ENCODE data around the gene MTHFSD.

MTHFSD gene

GRCh38 chr16:86532526-86532815 lies 22.6 kb downstream of the MTHFSD start:
- Histone ChIP-seq H3K27me3 (ENCODE audit: control insufficient read depth in 1 of 2, insufficient read depth in 2 of 2, low read length in 2 of 2) (no peaks in the 10 kb centered on the region), H3K9me3 (ENCODE audit: control insufficient read depth in 2 of 2, low read length in 2 of 2) (no peaks in the 10 kb centered on the region), H3K4me3 (ENCODE audit: low read length in 2 of 2) (no peak overlapping the region), H3K36me3 (ENCODE audit: control insufficient read depth in 2 of 2, insufficient read depth in 2 of 2, low read length in 2 of 2) (peaks cover 3 to 8% of the 10 kb centered on the region in 2 donors), H3K9ac (ENCODE audit: low read length in 2 of 2) (no peak overlapping the region), H3K4me1 (ENCODE audit: control insufficient read depth, insufficient read depth, low read length) (peaks cover 12% of the 10 kb centered on the region), H3K27ac (ENCODE audit: low read length) (no peak overlapping the region)

- peaks cover 12% of the 10 kb centered on the region for H3K4me1 ChIP-seq (ENCODE audit: control insufficient read depth, insufficient read depth, low read length)
- no peak overlapping the region for H3K9ac ChIP-seq (ENCODE audit: low read length in 2 of 2)
- H3K36me3 ChIP-seq (ENCODE audit: control insufficient read depth in 2 of 2, insufficient read depth in 2 of 2, low read length in 2 of 2) = peaks cover 3 to 7% of the 10 kb centered on the region in 2 donors
- H3K27ac ChIP-seq (ENCODE audit: low read length) = no peak overlapping the region
- H3K27me3 ChIP-seq (ENCODE audit: control insufficient read depth in 1 of 2, insufficient read depth in 2 of 2, low read length in 2 of 2) = no peaks in the 10 kb centered on the region
- no peak overlapping the region for H3K4me3 ChIP-seq (ENCODE audit: low read length in 2 of 2)
- H3K9me3 ChIP-seq (ENCODE audit: control insufficient read depth in 2 of 2, low read length in 2 of 2) = no peaks in the 10 kb centered on the region
Observed at GRCh38 chr16:86531641-86532525, 23.2 kb downstream of the MTHFSD start.

GRCh38 chr16:86531191-86531545 lies 23.9 kb downstream of the MTHFSD start:
- no peaks in the 10 kb centered on the region for H3K27me3 ChIP-seq (ENCODE audit: control insufficient read depth in 1 of 2, insufficient read depth in 2 of 2, low read length in 2 of 2)
- H3K9me3 ChIP-seq (ENCODE audit: control insufficient read depth in 2 of 2, low read length in 2 of 2) = no peaks in the 10 kb centered on the region
- no peak overlapping the region for H3K4me3 ChIP-seq (ENCODE audit: low read length in 2 of 2)
- H3K36me3 ChIP-seq (ENCODE audit: control insufficient read depth in 2 of 2, insufficient read depth in 2 of 2, low read length in 2 of 2) = peaks cover 3 to 7% of the 10 kb centered on the region in 2 donors
- peaks cover 12% of the 10 kb centered on the region for H3K4me1 ChIP-seq (ENCODE audit: control insufficient read depth, insufficient read depth, low read length)
- H3K9ac ChIP-seq (ENCODE audit: low read length in 2 of 2) = no peak overlapping the region
- no peak overlapping the region for H3K27ac ChIP-seq (ENCODE audit: low read length)

- H3K9me3 ChIP-seq (ENCODE audit: control insufficient read depth in 2 of 2, low read length in 2 of 2) = no peaks in the 10 kb centered on the region
- H3K4me3 ChIP-seq (ENCODE audit: low read length in 2 of 2) = no peak overlapping the region
- H3K36me3 ChIP-seq (ENCODE audit: control insufficient read depth in 2 of 2, insufficient read depth in 2 of 2, low read length in 2 of 2) = peaks cover 3 to 7% of the 10 kb centered on the region in 2 donors
- no peak overlapping the region for H3K9ac ChIP-seq (ENCODE audit: low read length in 2 of 2)
- no peak overlapping the region for H3K27ac ChIP-seq (ENCODE audit: low read length)
- peaks cover 9% of the 10 kb centered on the region for H3K4me1 ChIP-seq (ENCODE audit: control insufficient read depth, insufficient read depth, low read length)
- H3K27me3 ChIP-seq (ENCODE audit: control insufficient read depth in 1 of 2, insufficient read depth in 2 of 2, low read length in 2 of 2) = no peaks in the 10 kb centered on the region
Observed at GRCh38 chr16:86530251-86531190, 24.5 kb downstream of the MTHFSD start.

- Histone ChIP-seq H3K36me3 (ENCODE audit: control insufficient read depth in 2 of 2, insufficient read depth in 2 of 2, low read length in 2 of 2) (peaks cover 3% of the 10 kb centered on the region in 2 donors), H3K4me1 (ENCODE audit: control insufficient read depth, insufficient read depth, low read length) (peaks cover 9% of the 10 kb centered on the region), H3K27me3 (ENCODE audit: control insufficient read depth in 1 of 2, insufficient read depth in 2 of 2, low read length in 2 of 2) (no peaks in the 10 kb centered on the region), H3K27ac (ENCODE audit: low read length) (no peak overlapping the region), H3K4me3 (ENCODE audit: low read length in 2 of 2) (no peak overlapping the region), H3K9ac (ENCODE audit: low read length in 2 of 2) (no peak overlapping the region), H3K9me3 (ENCODE audit: control insufficient read depth in 2 of 2, low read length in 2 of 2) (no peaks in the 10 kb centered on the region)
Observed at GRCh38 chr16:86529160-86529559, 25.9 kb downstream of the MTHFSD start.

GRCh38 chr16:86528061-86528929 lies 26.7 kb downstream of the MTHFSD start:
- Histone ChIP-seq H3K27ac (ENCODE audit: low read length) (no peak overlapping the region), H3K27me3 (ENCODE audit: control insufficient read depth in 1 of 2, insufficient read depth in 2 of 2, low read length in 2 of 2) (no peaks in the 10 kb centered on the region), H3K9me3 (ENCODE audit: control insufficient read depth in 2 of 2, low read length in 2 of 2) (no peaks in the 10 kb centered on the region), H3K4me1 (ENCODE audit: control insufficient read depth, insufficient read depth, low read length) (peaks cover 9% of the 10 kb centered on the region), H3K36me3 (ENCODE audit: control insufficient read depth in 2 of 2, insufficient read depth in 2 of 2, low read length in 2 of 2) (peaks cover 3% of the 10 kb centered on the region in 2 donors), H3K9ac (ENCODE audit: low read length in 2 of 2) (no peak overlapping the region), H3K4me3 (ENCODE audit: low read length in 2 of 2) (no peak overlapping the region)

GRCh38 chr16:86527366-86527765 lies 27.7 kb downstream of the MTHFSD start:
- Histone ChIP-seq H3K4me1 (ENCODE audit: control insufficient read depth, insufficient read depth, low read length) (peaks cover 9% of the 10 kb centered on the region), H3K4me3 (ENCODE audit: low read length in 2 of 2) (no peak overlapping the region), H3K9me3 (ENCODE audit: control insufficient read depth in 2 of 2, low read length in 2 of 2) (no peaks in the 10 kb centered on the region)

GRCh38 chr16:86525696-86526095 lies 29.3 kb downstream of the MTHFSD start:
- no peak overlapping the region for H3K9ac ChIP-seq (ENCODE audit: low read length in 2 of 2)
- no peaks in the 10 kb centered on the region for H3K27me3 ChIP-seq (ENCODE audit: control insufficient read depth in 1 of 2, insufficient read depth in 2 of 2, low read length in 2 of 2)
- H3K4me3 ChIP-seq (ENCODE audit: low read length in 2 of 2) = no peak overlapping the region
- no peaks in the 10 kb centered on the region for H3K36me3 ChIP-seq (ENCODE audit: control insufficient read depth in 2 of 2, insufficient read depth in 2 of 2, low read length in 2 of 2)
- H3K4me1 ChIP-seq (ENCODE audit: control insufficient read depth, insufficient read depth, low read length) = peaks cover 5% of the 10 kb centered on the region
- H3K27ac ChIP-seq (ENCODE audit: low read length) = no peak overlapping the region
- H3K9me3 ChIP-seq (ENCODE audit: control insufficient read depth in 2 of 2, low read length in 2 of 2) = no peaks in the 10 kb centered on the region

More at GRCh38 chr16:86527366-86527765, 27.7 kb downstream of the MTHFSD start:
- H3K36me3 ChIP-seq (ENCODE audit: control insufficient read depth in 2 of 2, insufficient read depth in 2 of 2, low read length in 2 of 2) = peaks cover 0 to 1% of the 10 kb centered on the region in 2 donors
- no peak overlapping the region for H3K9ac ChIP-seq (ENCODE audit: low read length in 2 of 2)
- no peaks in the 10 kb centered on the region for H3K27me3 ChIP-seq (ENCODE audit: control insufficient read depth in 1 of 2, insufficient read depth in 2 of 2, low read length in 2 of 2)
- no peak overlapping the region for H3K27ac ChIP-seq (ENCODE audit: low read length)

- H3K27me3 ChIP-seq (ENCODE audit: control insufficient read depth in 1 of 2, insufficient read depth in 2 of 2, low read length in 2 of 2) = no peaks in the 10 kb centered on the region
- no peaks in the 10 kb centered on the region for H3K36me3 ChIP-seq (ENCODE audit: control insufficient read depth in 2 of 2, insufficient read depth in 2 of 2, low read length in 2 of 2)
- no peaks in the 10 kb centered on the region for H3K9me3 ChIP-seq (ENCODE audit: control insufficient read depth in 2 of 2, low read length in 2 of 2)
- no peak overlapping the region for H3K9ac ChIP-seq (ENCODE audit: low read length in 2 of 2)
- H3K27ac ChIP-seq (ENCODE audit: low read length) = no peak overlapping the region
- H3K4me3 ChIP-seq (ENCODE audit: low read length in 2 of 2) = no peak overlapping the region
- H3K4me1 ChIP-seq (ENCODE audit: control insufficient read depth, insufficient read depth, low read length) = peaks cover 19% of the 10 kb centered on the region
Observed at GRCh38 chr16:86524029-86524428, 31.0 kb downstream of the MTHFSD start.

- Histone ChIP-seq H3K36me3 (ENCODE audit: control insufficient read depth in 2 of 2, insufficient read depth in 2 of 2, low read length in 2 of 2) (no peaks in the 10 kb centered on the region), H3K9ac (ENCODE audit: low read length in 2 of 2) (no peak overlapping the region), H3K4me3 (ENCODE audit: low read length in 2 of 2) (no peak overlapping the region), H3K9me3 (ENCODE audit: control insufficient read depth in 2 of 2, low read length in 2 of 2) (no peaks in the 10 kb centered on the region), H3K4me1 (ENCODE audit: control insufficient read depth, insufficient read depth, low read length) (peaks cover 26% of the 10 kb centered on the region), H3K27ac (ENCODE audit: low read length) (no peak overlapping the region), H3K27me3 (ENCODE audit: control insufficient read depth in 1 of 2, insufficient read depth in 2 of 2, low read length in 2 of 2) (no peaks in the 10 kb centered on the region)
Observed at GRCh38 chr16:86523166-86523740, 31.8 kb downstream of the MTHFSD start.

All from stomach smooth muscle (tissue), 2 donors.